GM21390 (cell line): Measurements from ENCODE around the gene GDPD5.

ENCODE experiments used
- ATAC-seq: cut with Tn5 transposase; IDR thresholded peaks from one replicate; pipeline ENCODE4 v1.9.1; 2021; ENCODE audit not compliant: unreplicated experiment

Gene GDPD5

DNA sequence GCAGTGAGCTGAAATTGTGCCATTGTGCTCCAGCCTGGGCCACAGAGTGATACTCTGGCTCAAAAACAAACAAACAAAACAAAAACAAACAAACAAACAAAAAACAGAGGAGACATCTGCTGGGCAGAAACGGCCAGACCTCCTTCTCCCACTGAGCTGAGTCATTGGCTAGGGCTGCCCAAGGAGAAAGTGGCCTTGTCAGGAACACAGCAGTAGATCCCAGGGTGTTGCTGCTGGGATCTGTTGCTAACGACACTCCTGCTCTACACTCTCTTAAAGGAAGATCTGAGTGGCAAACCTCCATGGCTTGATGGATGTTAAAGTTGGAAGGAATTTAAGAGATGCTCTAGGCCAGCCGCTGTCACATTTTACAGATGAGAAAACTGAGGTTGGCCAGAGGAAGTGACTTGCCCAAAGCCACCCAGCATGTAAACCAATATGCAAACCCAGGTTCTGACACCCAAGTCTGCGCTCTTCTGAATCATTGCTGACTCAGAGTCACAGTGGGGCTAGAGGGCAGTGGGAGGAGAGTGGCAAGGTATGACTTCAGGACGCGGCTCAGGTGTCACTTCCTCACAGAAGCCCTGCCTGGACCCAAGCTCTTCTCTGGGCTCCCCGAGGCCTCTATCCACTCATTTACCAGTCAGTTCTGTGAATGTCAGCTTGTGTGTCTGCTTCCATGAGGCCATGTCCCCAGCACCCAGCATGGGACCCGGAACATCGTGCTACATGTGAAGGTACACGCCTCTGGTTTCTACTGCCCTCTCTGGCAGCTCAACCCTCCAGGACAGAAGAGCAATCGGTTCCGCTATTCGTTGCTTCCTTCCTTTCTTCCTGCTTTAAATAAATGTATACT lies 11.3 kb upstream of the GDPD5 start:
- ATAC-seq, result peak; percentile 83

- no peak for ATAC-seq
Measured at GRCh38 chr11:75535071-75535470, 9.3 kb upstream of the GDPD5 start.

DNA sequence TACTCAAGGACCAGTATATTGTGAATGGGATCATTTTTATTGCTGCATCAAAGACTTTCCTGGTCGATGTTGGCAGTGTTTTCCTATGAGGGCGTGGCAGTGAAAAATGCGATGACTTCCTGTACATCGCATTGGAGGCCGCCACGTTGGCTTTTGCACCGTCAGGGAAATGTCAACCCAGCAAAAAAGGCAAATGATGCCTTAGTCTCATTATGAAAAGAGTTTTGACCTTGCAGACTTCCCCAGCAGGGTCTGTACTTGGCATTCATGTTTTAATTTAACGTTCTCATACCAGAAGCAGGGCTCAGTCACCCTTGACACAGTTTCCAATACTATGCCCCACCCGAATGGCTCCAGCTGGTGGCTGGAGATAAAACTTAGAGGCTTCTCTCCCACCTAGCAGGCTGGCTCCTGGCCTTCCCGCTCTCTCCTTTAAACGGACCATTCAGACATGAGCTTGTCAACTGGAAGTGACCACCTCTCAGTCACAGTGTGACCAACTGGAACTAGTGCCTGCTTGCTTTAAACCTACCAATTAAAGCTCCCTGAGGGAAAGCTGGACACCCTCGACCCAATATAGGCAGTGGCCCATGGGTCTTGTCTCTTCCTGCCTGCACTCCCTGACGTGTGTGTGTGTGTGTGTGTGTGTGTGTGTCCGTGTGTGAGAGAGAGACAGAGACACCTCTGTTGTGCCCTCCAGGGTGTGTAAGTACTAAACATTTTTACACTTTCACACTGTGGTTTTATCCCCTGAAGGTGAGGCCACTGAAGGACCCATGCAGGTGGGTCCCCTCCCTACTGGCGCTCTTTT lies 8.7 kb upstream of the GDPD5 start:
- no peak for ATAC-seq

DNA sequence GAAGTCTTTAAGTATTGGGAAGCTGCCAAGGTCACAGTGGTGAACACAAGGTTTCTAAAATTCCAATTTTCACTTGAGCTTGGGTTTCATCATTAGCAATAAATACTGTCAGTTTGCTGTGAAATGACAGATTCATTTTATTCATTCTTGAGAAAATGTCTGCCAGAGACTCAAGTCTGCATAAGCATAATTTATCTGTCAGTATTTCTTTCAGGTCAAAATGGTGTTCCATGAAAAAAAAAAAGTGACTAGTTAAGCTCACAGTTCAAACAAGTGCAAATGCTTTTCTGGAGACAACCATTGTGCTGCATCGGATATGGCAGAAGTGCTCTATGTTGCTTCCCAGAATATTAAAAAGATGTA lies 8.1 kb upstream of the GDPD5 start:
- ATAC-seq, result no peak

DNA sequence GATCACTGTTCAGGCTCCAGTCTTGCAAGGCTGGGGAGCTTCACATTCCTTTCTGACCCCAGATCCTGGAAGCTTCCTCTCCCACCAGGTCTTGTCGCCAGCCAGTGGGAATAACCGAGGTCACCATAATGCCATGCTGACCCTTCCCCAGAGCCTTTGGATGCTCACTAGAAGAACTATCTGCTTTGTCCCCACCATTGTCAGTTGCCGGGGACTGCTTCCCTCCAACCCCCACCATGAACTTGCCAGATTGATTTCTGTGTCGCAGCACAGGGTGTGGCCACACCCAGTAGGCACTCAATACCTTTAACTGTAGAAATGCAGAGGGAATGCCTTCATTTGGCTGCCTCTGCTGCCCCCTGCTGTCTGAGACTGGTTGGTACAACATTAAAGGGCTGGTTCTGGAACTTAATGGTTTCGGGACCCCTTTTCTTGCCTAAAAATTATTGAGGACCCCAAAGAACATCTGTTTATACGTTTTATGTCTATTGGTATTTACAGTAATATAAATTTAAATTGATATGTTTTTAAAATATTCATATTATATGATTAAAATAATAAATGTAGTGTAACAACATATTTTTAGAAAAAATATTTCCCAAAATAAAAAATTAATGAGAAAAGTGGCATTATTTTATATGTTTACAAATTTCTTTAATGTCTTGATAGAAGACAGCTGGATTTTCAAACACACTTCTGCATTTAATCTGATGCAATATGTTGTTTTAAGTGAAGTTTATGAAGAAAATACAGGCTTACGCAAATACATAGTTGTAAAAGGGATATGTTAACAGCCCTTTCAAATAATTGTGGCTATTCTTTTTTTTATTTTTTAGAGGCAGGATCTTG lies 6.7 kb upstream of the GDPD5 start:
- ATAC-seq, result no peak

GRCh38 chr11:75531325-75531724 lies 5.6 kb upstream of the GDPD5 start:
- ATAC-seq, result no peak

DNA sequence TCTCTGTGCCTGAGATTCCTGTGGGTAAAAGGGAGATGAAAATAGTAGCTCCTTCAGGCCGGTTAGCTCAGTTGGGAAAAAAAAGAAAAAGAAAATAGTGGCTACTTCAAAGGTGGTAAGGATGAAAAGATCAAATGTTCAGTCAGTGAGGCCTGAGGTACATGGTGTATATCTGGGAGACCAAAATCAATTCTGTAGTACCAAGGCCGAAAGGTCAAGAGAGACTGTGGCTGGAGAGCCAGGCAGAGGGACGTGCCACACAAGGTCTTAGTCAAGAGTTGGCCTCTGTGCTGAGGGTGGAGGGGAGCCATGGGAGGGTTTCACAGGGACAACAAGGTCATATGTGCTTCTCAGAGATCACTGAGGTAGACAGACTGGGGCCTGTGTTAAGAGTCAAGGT lies 4.8 kb upstream of the GDPD5 start:
- no peak for ATAC-seq

GRCh38 chr11:75527938-75528735 lies 2.4 kb upstream of the GDPD5 start:
- ATAC-seq, result no peak

DNA sequence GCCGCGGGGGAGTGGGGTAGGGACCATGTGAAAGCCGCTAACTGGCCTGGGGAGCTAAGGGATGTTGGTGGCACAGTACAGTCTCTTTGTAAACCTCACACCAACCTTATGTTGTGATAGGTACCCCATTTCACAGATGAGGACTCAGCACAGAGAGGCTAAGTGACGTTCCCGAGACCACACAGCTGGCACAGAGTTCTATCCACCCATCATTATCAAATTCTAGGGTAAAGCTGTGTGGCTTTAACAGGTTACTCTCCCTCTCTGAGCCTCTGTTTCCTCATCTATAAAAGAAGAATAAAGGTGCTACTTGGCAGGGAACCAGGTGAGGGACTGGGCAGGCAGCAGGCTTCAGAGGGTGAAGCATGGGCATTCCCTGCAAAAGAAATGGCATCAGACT lies 1.4 kb upstream of the GDPD5 start:
- no peak for ATAC-seq

- ATAC-seq, result no peak
Measured at GRCh38 chr11:75526192-75526541, 426 bp upstream of the GDPD5 start.

DNA sequence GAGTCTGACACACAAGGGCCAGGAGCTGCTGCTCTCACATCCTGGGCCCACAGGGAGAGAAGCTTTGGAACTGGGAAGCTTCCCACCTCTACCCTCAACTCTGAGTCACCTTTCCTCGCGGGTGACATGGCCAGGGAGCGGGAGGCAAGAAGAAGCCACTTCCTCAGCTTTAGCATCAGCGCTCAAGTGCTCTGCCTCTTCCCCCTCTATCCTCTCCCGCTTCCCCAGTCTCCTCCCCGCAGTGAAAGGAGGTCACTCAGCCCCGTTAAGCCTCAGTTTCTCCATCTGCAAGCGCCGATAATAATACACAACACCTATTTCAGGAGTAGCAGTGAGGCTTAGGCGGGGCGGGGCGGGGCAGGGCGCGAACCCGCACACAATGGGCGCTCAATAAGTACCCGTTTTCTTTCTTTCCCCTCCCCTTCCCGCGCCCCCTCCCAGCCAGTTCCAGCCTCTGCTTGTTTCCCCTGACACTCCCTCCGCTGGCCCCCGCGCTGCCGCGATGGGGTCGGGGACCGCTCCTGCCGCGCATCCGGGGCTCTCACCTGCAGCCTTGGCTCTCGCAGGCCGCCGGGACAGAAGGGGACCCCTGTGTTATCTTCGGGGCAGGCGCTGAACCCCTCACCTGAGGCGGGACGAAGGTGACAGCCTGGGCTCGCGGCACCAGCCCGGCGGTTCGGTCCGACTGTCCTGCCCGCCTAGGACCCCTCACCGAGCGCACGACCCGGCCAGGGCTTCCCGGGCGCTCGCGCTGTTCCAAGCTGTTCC lies 892 bp downstream of the GDPD5 start:
- ATAC-seq, result no peak

- ATAC-seq, result no peak
Measured at GRCh38 chr11:75523811-75524664, 1.7 kb downstream of the GDPD5 start.

- ATAC-seq, result no peak
Measured at GRCh38 chr11:75523189-75523588, 2.6 kb downstream of the GDPD5 start.

GRCh38 chr11:75522286-75523044 lies 3.3 kb downstream of the GDPD5 start:
- no peak for ATAC-seq

DNA sequence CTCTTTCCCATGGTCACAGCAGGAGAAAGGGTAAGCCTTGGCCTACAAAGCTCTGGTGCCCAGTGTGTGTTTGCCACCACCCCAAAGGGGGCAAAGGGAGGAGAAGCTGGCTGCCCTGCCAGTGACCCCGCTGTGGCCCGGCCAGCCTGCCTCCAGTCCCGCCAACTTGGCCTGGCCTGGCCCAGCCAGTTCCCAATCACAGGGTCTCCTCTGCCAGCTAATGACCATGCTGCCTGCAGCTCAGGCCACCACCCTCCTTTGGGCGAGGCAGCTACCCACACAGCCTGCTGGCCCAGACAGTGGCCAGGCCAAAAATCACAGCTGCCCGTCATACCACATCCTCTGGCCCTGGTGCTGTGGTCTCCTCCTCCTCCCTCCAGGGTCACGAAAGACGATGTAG lies 5.1 kb downstream of the GDPD5 start:
- no peak for ATAC-seq

DNA sequence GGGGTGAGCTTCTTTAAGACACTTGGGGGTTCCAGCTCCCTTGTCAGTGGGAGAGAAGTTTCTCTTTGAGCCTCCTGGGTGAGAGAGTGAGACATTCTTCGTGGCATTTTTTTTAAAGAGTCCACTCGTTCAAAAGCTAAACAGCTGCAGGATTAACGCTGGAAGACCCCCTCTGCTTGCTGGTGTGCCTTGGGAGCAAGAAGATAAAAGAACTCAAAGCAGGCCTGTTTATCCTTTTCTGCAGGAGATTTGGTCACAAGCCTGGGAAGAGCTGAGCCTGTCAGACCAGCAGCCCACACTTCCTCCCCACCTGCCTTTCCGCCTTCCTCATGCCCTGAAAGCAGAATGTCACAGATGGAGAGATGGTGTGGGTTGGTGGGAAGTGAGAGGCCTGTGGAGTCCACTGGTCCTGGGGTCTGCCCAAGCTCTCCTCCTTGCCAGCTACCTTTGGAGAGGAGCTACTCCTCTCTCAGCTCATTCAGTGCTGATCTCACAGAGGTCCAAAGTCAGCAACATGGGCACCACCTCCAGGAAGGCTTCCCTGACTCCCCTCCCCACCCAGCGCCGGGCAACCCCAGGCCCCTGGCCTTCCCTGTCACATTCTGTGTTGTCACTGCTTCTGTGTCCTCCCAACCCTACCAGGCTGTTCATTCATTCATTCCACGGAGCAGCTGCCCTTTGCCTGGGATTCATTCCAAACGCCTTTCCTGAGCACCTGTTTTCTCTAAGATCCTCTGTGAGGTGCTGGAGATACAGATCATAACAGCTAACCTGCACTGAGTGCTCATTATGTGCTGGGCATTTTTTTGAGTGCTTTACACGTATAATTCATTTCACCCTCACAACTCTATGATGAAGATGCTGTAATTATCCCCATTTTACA lies 6.7 kb downstream of the GDPD5 start:
- ATAC-seq, result no peak

GRCh38 chr11:75518204-75518549 lies 7.6 kb downstream of the GDPD5 start:
- no peak for ATAC-seq
